Neutrophil (primary cell): ENCODE results near the gene GJD3.
A peak's percentile ranks its signal among the peaks of the same experiment; 100 is the strongest.

Experiments
- H3K27ac ChIP-seq: fragments of 200-600 bp; sonication (generic); 2 replicates; pipeline ENCODE4 v1.5.1; 2016; ENCODE audit warnings: mild to moderate bottlenecking, moderate library complexity
- H3K27me3 ChIP-seq: fragments of 200-600 bp; sonication (generic); 2 replicates; pipeline ENCODE4 v1.6.0; 2016; ENCODE audit warnings: mild to moderate bottlenecking
- H3K36me3 ChIP-seq: fragments of 200-600 bp; sonication (generic); 2 replicates; pipeline ENCODE4 v1.5.1; 2017
- H3K4me1 ChIP-seq, 2 experiments: fragments of 200-600 bp in 1 of 2; sonication (generic) in 1 of 2; 1 replicate in 1 of 2; 2 replicates in 1 of 2; pipeline versions ENCODE4 v1.5.1 to v1.6.1; 2013 to 2016; ENCODE audit warnings: low read depth in 1 of 2, low read length in 1 of 2, mild to moderate bottlenecking in 1 of 2, moderate library complexity in 1 of 2; ENCODE audit not compliant: control insufficient read depth in 1 of 2, insufficient read depth in 1 of 2
- H3K4me3 ChIP-seq, 2 experiments: fragments of 200-600 bp in 1 of 2; sonication (generic) in 1 of 2; 1 replicate in 1 of 2; 2 replicates in 1 of 2; pipeline ENCODE4 v1.5.1; 2013 to 2016; ENCODE audit warnings: low read depth in 1 of 2, low read length in 1 of 2, mild to moderate bottlenecking in 1 of 2, moderate library complexity in 1 of 2
- H3K9me3 ChIP-seq: fragments of 200-600 bp; sonication (generic); 2 replicates; pipeline ENCODE4 v1.5.1; 2016
- TF ChIP-seq, protein P1 (sequence below): fragments of 200-600 bp; sonication (generic); IDR thresholded peaks from 2 replicates; pipeline ENCODE4 v1.5.1; 2016; ENCODE audit warnings: antibody characterized with exemption

Gene GJD3

DNA sequence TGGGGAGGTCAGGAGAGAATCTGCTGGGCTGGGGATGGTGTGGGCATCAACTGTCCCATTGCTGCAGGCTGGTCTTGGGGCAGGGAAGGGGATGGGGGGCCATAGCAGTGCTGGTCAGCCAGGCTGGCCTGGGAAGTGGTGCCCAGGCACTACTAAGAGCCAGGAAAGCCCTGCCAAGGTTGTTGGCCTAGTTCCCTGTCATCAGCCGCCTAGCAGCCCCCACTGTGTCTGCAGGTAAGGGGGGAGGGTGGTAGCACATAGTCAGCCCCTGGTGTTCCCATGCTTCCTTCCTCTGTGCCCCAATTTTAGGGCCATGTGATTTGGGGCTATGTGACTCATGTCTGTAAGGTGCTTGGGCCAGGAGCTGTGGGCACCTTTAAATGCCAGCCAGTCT is 17.8 kb downstream of the GJD3 start:
- H3K4me1 ChIP-seq: peaks cover 66 to 75% of the 10 kb centered on the region in 2 experiments
- H3K27me3 ChIP-seq: no peaks in the 10 kb centered on the region
- H3K36me3 ChIP-seq: peaks cover 91% of the 10 kb centered on the region
- TF ChIP-seq, protein P1, sequence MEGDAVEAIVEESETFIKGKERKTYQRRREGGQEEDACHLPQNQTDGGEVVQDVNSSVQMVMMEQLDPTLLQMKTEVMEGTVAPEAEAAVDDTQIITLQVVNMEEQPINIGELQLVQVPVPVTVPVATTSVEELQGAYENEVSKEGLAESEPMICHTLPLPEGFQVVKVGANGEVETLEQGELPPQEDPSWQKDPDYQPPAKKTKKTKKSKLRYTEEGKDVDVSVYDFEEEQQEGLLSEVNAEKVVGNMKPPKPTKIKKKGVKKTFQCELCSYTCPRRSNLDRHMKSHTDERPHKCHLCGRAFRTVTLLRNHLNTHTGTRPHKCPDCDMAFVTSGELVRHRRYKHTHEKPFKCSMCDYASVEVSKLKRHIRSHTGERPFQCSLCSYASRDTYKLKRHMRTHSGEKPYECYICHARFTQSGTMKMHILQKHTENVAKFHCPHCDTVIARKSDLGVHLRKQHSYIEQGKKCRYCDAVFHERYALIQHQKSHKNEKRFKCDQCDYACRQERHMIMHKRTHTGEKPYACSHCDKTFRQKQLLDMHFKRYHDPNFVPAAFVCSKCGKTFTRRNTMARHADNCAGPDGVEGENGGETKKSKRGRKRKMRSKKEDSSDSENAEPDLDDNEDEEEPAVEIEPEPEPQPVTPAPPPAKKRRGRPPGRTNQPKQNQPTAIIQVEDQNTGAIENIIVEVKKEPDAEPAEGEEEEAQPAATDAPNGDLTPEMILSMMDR: no peak
- no peaks in the 10 kb centered on the region for H3K9me3 ChIP-seq
- H3K4me3 ChIP-seq: peak overlapping the region; percentile 96 to 99
- H3K27ac ChIP-seq: peak overlapping the region; percentile 98

DNA sequence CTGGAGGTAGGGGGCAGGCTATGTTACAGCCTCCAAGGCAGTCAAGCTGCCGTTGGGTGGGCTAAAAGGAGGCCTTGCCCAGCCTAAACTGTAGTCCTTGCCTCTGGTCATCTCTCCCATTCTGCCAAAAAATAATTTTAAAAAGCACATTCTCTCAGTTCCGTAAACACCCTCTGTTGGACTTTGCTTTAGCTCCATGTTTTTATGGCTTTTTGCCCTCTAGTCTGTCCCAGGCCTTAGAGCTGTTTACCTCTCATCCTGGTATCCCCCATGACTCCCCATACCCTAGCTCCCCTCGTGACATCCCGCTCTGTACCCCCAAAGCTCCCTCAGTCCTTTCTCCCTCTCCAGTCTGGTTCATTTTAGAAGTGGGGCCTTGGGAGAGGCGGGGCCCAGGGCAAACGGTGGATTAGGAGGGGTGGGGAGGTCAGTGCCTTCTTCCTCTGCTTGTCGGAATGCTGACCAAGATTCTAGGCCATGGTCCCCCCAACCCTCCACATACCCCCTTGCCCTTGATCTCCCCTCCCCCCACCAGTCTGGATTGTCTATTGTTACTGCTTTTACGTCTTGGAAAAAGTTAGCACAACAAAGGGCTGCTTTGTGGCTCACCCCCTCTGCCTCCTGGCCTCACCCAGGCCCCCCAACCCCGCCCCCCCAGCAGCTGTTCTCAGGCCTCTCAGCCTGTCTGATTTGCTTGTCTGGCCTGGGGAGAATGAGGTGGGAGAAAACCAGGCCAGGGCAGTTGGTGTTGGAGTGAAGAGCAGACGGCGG is 18.4 kb downstream of the GJD3 start:
- Histone ChIP-seq H3K27ac (peak overlapping the region; percentile 98), H3K27me3 (no peaks in the 10 kb centered on the region), H3K4me1 (peaks cover 65 to 71% of the 10 kb centered on the region in 2 experiments), H3K9me3 (no peaks in the 10 kb centered on the region), H3K36me3 (peaks cover 85% of the 10 kb centered on the region), H3K4me3 (peak overlapping the region; percentile 96 to 99)
- TF ChIP-seq, protein P1: no peak

DNA sequence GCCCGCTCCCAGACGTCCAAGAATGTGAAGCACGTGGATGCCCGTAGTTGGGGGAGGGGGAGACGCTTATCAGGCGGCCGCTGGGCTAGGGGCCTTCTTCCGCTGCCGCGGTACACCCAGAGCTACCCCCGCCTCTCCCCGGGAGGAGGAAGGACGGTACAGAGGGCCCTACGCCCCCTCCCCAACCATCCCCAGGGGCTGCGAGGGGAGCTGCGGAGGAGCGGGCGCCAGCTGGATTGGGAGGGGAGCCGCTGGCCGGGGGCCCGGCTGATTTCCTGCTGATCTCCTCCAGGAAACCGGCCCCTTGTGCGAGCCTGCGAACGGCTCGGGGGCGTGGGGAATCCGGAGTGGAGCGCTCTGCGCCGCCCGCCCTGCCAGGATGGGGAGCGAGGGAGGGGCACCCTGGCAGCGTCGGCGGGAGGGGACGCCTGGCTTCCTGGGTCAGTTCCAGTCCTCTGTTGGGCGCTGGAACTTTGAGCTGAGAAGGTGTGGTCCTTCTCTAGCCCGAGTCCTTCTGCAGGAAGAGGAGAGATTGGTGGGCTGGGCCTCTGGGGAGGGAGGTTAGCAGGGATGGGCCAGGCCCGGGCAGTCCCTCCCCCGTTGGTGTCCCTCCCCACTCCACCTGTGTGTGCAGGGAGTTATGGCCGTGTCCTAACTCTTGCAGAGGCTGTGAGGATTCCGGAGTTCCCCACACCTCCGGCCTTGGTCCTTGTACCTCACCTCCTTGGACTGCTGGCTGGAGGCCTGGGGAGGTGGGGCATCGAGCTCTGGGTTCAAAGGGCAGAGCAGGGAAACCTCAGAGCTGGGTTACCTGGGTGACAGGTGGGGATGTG is 19.2 kb downstream of the GJD3 start:
- TF ChIP-seq, protein P1: no peak
- Histone ChIP-seq H3K4me3 (peak overlapping the region; percentile 96 to 99), H3K4me1 (peaks cover 72 to 73% of the 10 kb centered on the region in 2 experiments), H3K36me3 (peaks cover 83% of the 10 kb centered on the region), H3K27me3 (no peaks in the 10 kb centered on the region), H3K9me3 (no peaks in the 10 kb centered on the region), H3K27ac (peak overlapping the region; percentile 98)

DNA sequence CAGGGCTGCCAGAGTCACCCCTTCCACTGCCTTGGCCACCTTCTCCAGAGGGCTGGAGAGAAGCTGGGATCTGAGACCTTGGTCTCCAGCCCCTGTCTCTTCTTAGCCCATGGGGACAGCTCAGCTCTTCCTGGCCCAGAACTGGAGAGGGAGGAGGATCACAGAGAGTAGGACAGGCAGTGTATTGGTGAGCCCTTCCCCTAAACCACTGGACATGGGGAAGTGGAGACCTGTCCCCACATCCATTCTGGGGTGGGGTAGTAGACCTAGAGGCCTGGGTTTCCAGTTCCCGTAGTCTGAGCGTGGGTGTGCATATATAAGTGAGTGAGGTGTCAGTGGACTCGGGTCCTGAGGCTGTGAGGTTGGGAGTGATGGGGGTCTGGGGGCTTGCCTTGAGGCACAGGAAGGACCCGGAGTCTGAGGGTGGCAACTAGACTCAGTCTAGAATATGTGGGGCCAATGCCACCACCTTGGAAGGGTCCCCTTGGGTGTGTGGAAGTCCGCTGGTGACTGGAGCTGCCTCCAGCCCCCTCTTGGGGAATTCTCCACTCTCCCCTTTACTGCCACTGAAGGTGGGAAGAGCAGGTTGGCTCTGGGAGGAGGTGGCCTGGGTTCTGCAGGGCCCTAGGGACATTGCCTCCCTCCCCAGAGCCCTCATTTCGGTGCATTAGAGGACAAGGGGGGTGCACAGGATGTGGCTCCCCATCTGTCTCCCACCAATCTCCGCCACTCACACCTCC is 19.9 kb downstream of the GJD3 start:
- peaks cover 74 to 78% of the 10 kb centered on the region in 2 experiments for H3K4me1 ChIP-seq
- H3K36me3 ChIP-seq: peaks cover 83% of the 10 kb centered on the region
- no peaks in the 10 kb centered on the region for H3K9me3 ChIP-seq
- peak overlapping the region; percentile 96 to 99 for H3K4me3 ChIP-seq
- H3K27me3 ChIP-seq: no peaks in the 10 kb centered on the region
- TF ChIP-seq, protein P1: no peak
- H3K27ac ChIP-seq: peak overlapping the region; percentile 98
